Thoracic aorta (tissue), 2 donors: ENCODE measurements around the gene PAPOLG. TPM values are rescaled to one million over a fixed set of nuclear protein-coding genes. Genes with fewer than 3 reads are reported as not detected.

Source experiments
- ATAC-seq: fragments of 150-250 bp; one replicate; pipeline ENCODE4 v1.8.0; 2017; ENCODE audit warnings: low read depth; ENCODE audit not compliant: insufficient number of reproducible peaks, low FRiP score
- DNase-seq: peaks from one replicate; pipeline ENCODE4 v3.0.0-alpha.2; 2020; ENCODE audit warnings: low spot score
- H3K27ac ChIP-seq, 2 donors: fragments of 200-600 bp; sonication (generic); 1 replicate in 1 of 2; 2 replicates in 1 of 2; pipeline ENCODE4 v1.5.1; 2016; ENCODE audit warnings: mild to moderate bottlenecking in 2 of 2, moderate library complexity in 2 of 2
- H3K27me3 ChIP-seq: fragments of 200-600 bp; sonication (generic); replicated peaks from 2 replicates; pipeline ENCODE4 v1.6.0; 2016; ENCODE audit warnings: mild to moderate bottlenecking; ENCODE audit not compliant: insufficient read depth
- H3K36me3 ChIP-seq: fragments of 200-600 bp; sonication (generic); one replicate; pipeline ENCODE4 v1.5.1; 2016
- H3K4me1 ChIP-seq, 2 donors: fragments of 200-600 bp; sonication (generic); 1 replicate in 1 of 2; 2 replicates in 1 of 2; pipeline versions ENCODE4 v1.5.1 to v1.6.0; 2016; ENCODE audit warnings: low read depth in 2 of 2, mild to moderate bottlenecking in 1 of 2; ENCODE audit not compliant: control insufficient read depth in 1 of 2
- H3K4me3 ChIP-seq: fragments of 200-600 bp; sonication (generic); 2 replicates; pipeline ENCODE4 v1.5.1; 2016; ENCODE audit warnings: mild to moderate bottlenecking
- H3K9me3 ChIP-seq: fragments of 200-600 bp; sonication (generic); 2 replicates; pipeline ENCODE4 v1.5.1; 2016
- CTCF ChIP-seq: fragments of 200-600 bp; sonication (generic); IDR thresholded peaks from one replicate; pipeline ENCODE4 v1.5.1; 2019; ENCODE audit warnings: antibody characterized with exemption
- total RNA-seq, 2 donors: library from RNA; depleted of rRNA; stranded (reverse); fragments of >200 nt; gene quantifications; one replicate each; pipeline versions ENCODE4 v1.1.0 to v1.2.3, GENCODE V29; 2016

The PAPOLG gene
- total RNA-seq, 2 donors from 2014 or later: 14.5 to 21.9 TPM

GRCh38 chr2:60745761-60746160 is 10.3 kb upstream of the PAPOLG start:
- DNase-seq: no peak
- no peak for TF ChIP-seq CTCF
- no peak overlapping the region for H3K4me3 ChIP-seq
- no peaks in the 10 kb centered on the region for H3K4me1 ChIP-seq
- no peaks in the 10 kb centered on the region for H3K9me3 ChIP-seq
- no peaks in the 10 kb centered on the region for H3K27me3 ChIP-seq
- H3K27ac ChIP-seq: no peak overlapping the region
- no peak for ATAC-seq
- H3K36me3 ChIP-seq: no peaks in the 10 kb centered on the region

- Histone ChIP-seq H3K36me3 (no peaks in the 10 kb centered on the region), H3K27ac (no peak overlapping the region), H3K9me3 (no peaks in the 10 kb centered on the region), H3K4me3 (no peak overlapping the region), H3K27me3 (no peaks in the 10 kb centered on the region), H3K4me1 (no peaks in the 10 kb centered on the region)
- DNase-seq (no peak), ATAC-seq (no peak)
- TF ChIP-seq CTCF: no peak
Measured at GRCh38 chr2:60746318-60746717, 9.8 kb upstream of the PAPOLG start.

GRCh38 chr2:60759654-60760053 is 3.6 kb downstream of the PAPOLG start:
- peaks cover 8 to 38% of the 10 kb centered on the region in 2 donors for H3K4me1 ChIP-seq

GRCh38 chr2:60764736-60765534 is 8.9 kb downstream of the PAPOLG start:
- DNase-seq: no peak
- Histone ChIP-seq H3K27me3 (no peaks in the 10 kb centered on the region), H3K4me1 (peaks cover 0 to 8% of the 10 kb centered on the region in 2 donors), H3K36me3 (peaks cover 43% of the 10 kb centered on the region), H3K4me3 (no peak overlapping the region), H3K9me3 (no peaks in the 10 kb centered on the region), H3K27ac (no peak overlapping the region)
- no peak for TF ChIP-seq CTCF
- ATAC-seq: no peak

More at GRCh38 chr2:60759654-60760053, 3.6 kb downstream of the PAPOLG start:
- Histone ChIP-seq H3K36me3 (peaks cover 17% of the 10 kb centered on the region), H3K4me3 (no peak overlapping the region), H3K9me3 (no peaks in the 10 kb centered on the region), H3K27me3 (no peaks in the 10 kb centered on the region), H3K27ac (no peak overlapping the region)
- no peak for TF ChIP-seq CTCF
- ATAC-seq: no peak
- no peak for DNase-seq

GRCh38 chr2:60766283-60766682 is 10.2 kb downstream of the PAPOLG start:
- no peak overlapping the region for H3K27ac ChIP-seq
- H3K9me3 ChIP-seq: no peaks in the 10 kb centered on the region
- DNase-seq (no peak), ATAC-seq (no peak)
- no peaks in the 10 kb centered on the region for H3K27me3 ChIP-seq
- peaks cover 43% of the 10 kb centered on the region for H3K36me3 ChIP-seq
- H3K4me1 ChIP-seq: peaks cover 0 to 6% of the 10 kb centered on the region in 2 donors
- H3K4me3 ChIP-seq: no peak overlapping the region
- no peak for TF ChIP-seq CTCF
